Globus pallidus (tissue), 1 donor: Measurements from ENCODE around the gene PBX3.
A peak's percentile ranks its signal among the peaks of the same experiment; 100 is the strongest.

Source experiments
- DNase-seq: peaks from one replicate; pipeline ENCODE4 v3.0.0-alpha.2; 2015; ENCODE audit warnings: low spot score

Gene PBX3

GRCh38 chr9:125747053-125747764 is at the start of gene PBX3:
Gene PBX3, plus strand, starts transcription at chr9:125747373.
- no peak for DNase-seq

DNA sequence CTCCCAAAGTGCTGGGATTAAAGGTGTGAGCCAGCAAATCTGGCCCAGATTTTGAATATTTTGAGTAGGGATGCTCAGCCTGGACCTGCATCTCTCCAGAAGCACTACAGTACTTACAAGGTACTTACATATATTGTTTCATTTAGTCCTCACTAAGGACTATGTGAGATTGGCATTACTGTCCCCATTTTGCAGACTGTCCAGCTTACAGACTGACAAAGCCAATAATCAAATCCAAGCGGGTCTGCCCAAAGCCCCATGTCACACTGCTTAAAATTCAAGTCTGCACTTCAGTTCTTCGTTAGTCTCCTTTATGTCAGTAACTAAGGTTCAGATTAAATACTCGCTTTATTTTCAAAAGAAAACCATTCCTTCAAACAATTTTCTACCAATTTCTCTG is 47.3 kb upstream of the PBX3 start:
- no peak for DNase-seq

DNA sequence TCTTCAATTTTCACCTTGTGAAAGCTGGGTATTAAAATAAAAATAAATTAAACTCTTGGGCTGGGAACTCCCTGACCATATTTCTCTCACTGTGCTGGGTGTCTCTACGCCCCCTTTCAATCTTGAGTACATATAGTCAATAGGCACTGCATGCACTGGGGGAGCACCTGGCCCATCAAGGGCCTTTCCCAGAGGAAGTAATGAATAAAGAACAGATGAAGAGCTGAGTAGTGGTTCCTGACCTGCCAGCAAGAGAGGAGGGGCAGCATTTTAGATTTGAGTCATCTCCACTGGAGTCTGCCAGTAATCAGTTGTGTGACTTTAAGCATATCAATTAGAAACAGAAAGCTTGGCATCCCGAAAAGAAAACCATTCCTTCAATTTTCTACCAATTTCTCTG is 46.4 kb upstream of the PBX3 start:
- no peak for DNase-seq

DNA sequence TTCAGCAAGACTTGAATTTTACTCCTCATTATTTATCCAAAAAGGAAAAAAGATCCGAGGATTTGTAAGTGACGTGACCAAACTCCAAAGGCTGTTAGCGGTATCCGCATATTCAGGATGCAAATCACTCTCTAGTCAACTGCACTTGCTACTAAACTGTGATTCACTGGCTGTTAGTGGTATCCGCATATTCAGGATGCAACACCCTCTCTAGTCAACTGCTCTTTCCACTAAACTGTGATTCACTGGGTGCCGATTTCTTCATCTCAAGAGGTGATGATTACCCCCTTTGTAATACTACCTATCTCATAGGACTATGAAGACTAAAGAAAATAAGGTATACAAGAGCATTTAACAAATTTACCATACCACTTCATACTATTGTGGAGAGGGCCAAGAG is 45.8 kb upstream of the PBX3 start:
- DNase-seq, result no peak

GRCh38 chr9:125703662-125704061 is 43.5 kb upstream of the PBX3 start:
- DNase-seq, result no peak

- no peak for DNase-seq
Measured at GRCh38 chr9:125705893-125706292, 41.3 kb upstream of the PBX3 start.

DNA sequence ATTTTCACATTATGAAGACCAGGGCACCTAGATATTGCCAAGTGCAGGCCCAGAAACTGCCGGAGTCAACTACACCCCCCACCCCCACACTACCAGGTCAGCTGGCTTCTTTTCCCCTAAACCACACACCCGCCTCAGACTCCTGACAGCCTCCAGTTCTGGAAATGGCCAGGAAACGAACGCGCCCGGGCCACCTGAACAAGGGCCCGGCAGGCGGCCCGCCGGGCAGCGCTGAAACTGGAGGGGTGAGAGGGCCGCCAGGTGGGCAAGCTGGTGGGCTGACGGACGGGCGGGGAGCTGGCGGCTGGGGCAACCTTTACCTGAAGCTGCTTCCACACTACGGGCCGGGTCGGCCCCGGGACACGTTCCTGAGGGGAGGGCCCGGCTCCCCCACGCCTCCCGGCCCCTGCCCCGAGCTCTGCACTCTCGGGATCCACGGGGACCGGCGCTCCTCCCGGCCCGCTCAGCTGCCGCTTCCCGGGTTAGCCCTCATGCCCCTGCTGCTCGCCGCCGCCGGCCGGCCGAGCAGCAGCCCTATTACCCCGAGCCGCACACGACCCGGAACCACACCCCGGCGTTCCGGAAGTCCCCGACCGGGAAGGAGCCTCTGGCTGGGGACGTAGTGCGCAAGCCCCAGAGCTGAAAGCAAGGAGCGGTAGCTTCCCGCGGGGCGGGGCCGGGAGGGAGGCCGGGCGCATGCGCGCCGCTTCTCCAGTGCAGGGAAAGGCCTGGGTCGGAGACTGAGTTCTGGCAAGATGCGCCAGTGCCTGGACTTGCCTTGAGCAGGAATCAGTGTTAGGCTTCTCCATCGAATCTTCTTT is 40.3 kb upstream of the PBX3 start, which contains the start of gene MAPKAP1:
TSS of gene MAPKAP1 (minus strand) at position 558 of the 821 bp plus-strand sequence. CDS start 34,634 bp downstream, outside the sequence.
- DNase-seq, result peak; percentile 95

- no peak for DNase-seq
Measured at GRCh38 chr9:125707472-125707804, 39.7 kb upstream of the PBX3 start.

GRCh38 chr9:125726456-125727132 is 20.6 kb upstream of the PBX3 start:
- no peak for DNase-seq

DNA sequence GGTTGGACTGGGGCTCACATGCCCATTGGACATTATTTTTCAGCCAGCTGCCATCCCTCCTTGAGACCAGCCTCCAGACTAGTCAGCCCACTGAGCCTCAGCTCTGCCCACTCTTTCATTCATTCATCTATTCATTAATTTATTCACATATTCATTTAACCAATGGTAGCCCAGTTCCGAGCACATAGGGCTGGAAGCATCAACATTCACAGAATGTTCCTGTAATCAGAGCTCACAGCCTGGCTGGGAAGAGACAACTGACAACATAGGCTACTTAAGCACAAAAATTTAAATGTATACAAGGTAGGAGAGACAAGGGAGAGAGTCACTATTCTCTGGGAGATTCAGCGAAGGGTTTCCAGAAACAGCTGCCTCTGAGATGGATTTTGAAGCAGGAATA is 17.0 kb upstream of the PBX3 start:
- DNase-seq, result no peak

- DNase-seq, result no peak
Measured at GRCh38 chr9:125732562-125732961, 14.6 kb upstream of the PBX3 start.

DNA sequence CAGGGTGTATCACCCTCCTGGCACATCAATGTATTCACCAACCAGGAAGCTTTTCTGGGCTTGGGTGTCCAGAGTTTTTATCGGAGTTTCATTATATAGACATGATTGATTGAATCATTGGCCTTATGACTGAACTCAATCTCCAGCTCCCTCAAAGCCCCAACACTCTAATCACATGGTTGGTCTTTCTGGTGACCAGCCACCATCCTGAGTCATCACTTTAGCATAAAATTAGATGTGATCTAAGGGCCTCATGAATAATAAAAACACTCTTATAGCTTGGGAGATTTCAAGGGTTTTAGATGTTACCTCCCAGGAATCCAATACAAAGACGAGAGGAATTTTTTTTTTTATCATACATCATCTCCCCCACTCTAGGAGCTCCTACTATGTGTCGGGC is 7.7 kb upstream of the PBX3 start:
- DNase-seq, result no peak

GRCh38 chr9:125742657-125743056 is 4.5 kb upstream of the PBX3 start:
- DNase-seq, result no peak

DNA sequence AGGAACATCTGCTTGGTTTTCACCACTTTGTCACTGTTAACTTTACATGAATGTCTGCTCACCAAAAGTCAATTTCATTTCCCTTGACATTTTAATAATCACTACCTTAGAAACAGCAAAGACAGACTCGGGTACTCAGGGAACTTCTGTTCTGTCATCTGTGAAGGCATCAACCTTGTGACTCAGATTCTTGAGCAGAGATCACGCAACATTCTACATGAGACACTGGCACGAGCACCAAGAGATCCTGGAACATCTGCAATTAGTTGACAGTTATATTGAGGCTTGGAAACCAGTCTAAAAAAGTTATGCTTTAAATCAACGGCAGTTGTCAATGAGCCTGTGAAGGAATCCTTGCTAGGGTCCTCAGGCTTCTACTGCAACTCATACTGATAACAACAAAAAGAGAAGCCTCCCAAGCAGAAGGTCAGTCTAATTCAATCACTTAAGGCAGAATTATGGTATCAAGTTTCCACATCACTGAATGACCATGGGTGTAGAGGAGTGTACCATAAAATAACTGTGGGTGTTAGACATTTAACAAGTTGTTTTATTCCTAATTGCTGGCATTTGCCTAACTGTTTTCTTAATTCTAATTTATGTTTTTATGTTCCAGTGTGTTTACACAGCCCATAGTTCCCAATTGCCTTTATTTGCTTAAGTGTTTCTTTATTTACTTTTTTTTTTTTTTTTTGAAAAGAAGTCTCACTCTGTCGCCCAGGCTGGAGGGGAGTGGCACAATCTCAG is 3.3 kb upstream of the PBX3 start:
- no peak for DNase-seq

DNA sequence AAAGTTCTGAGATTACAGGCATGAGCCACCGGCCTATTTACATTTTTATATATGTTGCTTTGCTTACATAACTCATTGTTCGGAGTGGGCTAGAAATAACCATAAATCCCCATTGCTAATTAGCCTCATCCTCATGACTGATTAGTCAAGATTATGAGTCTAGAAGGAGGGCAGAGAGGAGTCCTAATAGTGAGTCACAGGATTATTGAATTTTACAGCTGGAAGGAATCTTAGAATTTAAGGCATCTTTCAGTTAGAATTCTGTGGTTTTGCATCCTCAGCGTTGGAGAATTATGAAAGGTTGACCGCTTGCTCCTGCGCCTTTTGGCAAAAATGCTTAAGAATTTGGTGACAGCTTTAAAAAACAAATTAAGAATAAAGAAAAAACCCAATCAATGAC is 2.6 kb upstream of the PBX3 start:
- DNase-seq, result no peak

DNA sequence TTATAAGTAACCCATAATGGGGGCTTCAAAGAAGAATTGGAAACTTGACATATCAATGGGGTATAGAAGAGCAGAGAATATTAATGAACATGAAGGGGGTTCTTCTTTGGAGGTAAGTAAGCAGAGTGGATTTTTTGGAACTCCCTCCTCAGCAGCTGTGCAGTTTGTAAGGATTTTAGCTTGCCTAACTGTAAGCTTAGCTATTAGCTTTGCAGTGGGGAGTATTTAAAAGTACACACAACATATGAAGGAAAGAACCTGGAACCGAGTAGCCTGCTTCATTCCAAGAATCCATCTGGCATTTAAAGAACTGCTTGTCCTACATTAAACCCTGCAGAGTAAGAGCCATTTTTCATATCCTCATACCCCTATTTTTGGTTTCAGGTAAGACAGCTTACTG is 2.2 kb upstream of the PBX3 start:
- no peak for DNase-seq

DNA sequence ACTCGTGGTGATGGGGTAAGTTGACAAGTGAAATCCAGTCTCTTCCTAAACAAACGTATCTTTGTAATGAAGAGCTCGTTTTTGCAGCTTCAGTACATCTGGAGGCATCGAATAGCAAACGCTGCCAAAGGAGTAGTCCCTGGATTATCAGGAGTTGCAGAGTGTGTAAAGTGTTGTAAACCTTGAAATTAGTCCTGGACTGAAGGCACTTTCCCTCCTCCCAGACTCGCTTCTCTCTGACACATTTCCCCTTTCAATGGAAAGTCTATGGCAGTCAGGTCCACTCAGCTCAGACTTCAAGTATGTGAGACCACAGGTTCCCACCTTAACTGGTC is 1.5 kb upstream of the PBX3 start:
- no peak for DNase-seq

- DNase-seq, result peak; percentile 96
Measured at GRCh38 chr9:125746017-125746773, 978 bp upstream of the PBX3 start.

GRCh38 chr9:125746774-125747052 is 460 bp upstream of the PBX3 start:
- no peak for DNase-seq

GRCh38 chr9:125747765-125748445 is 732 bp downstream of the PBX3 start:
- no peak for DNase-seq

DNA sequence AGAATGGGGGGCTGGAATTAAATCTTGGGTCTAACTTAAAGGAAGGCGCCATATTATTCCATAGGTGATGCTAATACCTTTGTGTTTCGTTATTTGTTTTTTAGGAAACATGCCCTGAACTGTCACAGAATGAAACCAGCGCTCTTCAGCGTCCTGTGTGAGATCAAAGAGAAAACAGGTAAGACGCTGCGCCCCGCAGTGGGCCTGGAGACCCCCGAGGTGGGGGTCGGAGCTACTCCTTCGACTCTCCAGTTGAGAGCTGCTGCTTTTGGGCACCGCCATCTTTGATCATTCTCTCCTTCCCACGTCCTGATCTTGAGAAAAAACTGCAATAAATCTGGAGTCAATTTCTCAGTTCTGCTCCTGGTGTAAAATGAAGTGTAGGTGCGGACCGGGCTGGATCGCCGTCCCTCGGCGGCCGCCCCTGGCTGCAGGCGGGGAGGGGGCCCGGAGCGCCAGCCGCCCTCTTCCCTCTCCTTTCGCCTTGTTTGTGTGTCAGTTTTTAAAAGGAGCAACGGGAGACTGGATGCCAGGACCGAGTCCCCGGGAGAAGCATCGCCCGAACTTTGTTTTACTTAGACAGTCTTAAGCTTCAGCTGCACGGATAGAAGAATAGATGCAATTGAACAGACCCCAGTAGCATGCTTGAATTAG is 1.4 kb downstream of the PBX3 start:
- no peak for DNase-seq
